LNCAP (cell line): ENCODE data around the gene DR1.

ENCODE experiments used
- CTCF ChIP-seq: fragments of 450-650 bp; IDR thresholded peaks from 2 replicates; pipeline ENCODE4 v1.5.1; 2017; ENCODE audit warnings: mild to moderate bottlenecking

The DR1 gene

DNA sequence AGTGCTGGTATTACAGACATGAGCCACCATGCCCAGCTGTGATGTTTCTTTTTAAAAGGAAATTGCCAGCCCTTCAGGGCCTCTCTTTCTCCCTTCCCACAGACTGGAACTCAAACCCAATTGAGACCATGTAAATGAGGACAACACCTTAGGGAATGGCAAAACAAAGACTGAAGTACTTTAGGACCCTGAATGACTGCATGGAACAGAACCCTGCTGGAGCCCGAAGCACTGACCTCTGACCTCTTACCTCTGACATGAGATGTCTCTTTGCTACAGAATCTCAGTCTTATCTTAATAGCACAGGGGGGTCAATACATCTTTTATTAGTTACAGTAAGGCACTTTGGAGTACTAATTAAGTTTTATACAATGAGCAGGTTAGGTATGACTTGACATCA, 15.5 kb upstream of the DR1 start:
- TF ChIP-seq CTCF: no peak

DNA sequence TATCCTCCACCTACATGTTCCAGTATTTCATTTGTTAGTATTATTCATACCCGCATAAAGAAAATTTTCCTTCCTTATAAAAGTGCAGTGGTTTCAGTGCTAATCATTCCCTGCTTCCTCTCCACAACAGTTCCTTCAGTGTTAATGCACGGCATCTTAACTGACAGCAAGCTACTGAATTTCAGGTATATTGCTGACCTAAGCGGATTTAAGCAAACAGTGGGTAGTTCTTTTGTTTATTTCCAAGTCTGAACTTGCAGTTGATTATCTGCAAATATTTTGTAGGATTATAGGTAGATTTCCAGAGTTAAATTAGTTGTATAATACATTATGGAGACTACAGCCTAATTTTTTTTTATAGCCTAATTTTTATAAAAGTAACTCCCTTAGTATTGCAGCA, 15.1 kb upstream of the DR1 start:
- no peak for TF ChIP-seq CTCF

DNA sequence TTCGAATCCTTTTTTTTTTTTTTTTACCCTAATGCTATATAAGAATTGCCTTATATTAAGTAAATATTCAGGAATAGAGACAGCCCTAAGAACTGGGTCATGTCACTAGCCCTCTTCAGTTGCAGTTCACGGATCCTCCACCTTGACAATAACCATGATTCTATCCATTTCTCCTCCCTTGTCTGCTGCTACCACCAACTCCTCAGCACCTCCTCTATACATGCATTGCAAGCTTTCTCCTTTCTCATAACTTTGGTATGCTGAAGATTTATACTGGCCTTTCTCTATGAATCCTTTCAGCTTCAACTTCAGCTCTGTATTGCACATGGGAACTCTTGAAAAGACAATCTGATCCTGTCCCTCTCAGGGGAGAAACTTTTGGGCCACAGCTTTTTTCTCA, 14.3 kb upstream of the DR1 start:
- no peak for TF ChIP-seq CTCF

DNA sequence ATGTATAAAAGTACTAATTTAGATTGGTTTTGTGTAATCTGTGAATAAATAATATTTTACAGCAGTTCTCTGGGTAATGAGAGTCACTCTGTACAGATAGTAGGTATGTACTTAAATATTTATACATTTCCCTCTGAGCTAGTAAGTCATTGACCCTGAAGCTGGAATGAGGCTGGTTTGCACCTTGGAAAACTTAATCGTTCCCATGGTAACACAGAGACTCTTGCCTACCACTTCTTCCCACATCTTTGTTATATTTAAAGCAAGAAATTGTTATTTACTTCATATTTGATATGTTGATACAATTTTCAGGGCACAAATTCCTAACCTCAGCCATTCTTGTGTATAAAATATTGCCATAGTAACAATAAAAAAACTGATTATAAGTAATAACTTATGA, 13.3 kb upstream of the DR1 start:
- TF ChIP-seq CTCF: no peak

GRCh38 chr1:93338387-93339146, 7.1 kb upstream of the DR1 start:
- no peak for TF ChIP-seq CTCF

GRCh38 chr1:93339171-93339697, 6.5 kb upstream of the DR1 start:
- no peak for TF ChIP-seq CTCF

DNA sequence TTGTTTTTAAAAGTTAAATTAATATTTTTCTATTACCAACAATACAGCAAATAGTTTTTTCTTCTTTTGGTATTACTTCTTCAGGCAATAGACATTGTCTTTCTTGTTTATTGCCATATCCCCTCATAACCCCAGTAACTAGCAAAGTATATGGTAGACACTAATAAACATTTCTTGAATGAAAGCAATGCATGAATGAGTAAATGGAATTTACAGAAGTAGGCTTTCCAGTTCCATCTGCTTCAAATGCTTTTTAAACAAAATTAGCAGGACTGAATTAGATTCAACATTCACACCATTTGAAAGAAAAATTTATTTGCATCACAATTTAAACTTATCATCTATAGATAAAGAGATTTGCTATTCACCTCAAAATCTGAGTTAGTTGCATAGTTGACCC, 5.6 kb upstream of the DR1 start:
- TF ChIP-seq CTCF: no peak
